ENCODE measurements around the gene FHAD1. TPM values are rescaled to one million over a fixed set of nuclear protein-coding genes. Genes with fewer than 3 reads are reported as not detected.

FHAD1 gene
- total RNA-seq, 2 experiments from 2014 or later, result not detected

- H3K79me2 ChIP-seq (ENCODE audit: insufficient read depth, low read depth, low read length), result no peaks in the 10 kb centered on the region
- H2AFZ ChIP-seq (ENCODE audit: low read length), result no peak overlapping the region
- BruUV-seq (replicated peaks), result no TSS peak
- CTCF ChIA-PET (ENCODE audit: unreplicated experiment), result no interaction called here
- H4K20me1 ChIP-seq (ENCODE audit: insufficient read depth, low read length), result no peaks in the 10 kb centered on the region
- no peaks in the 10 kb centered on the region for H3K9me2 ChIP-seq (ENCODE audit: insufficient read depth, low read length)
- H3K4me2 ChIP-seq (ENCODE audit: low read length), result no peak overlapping the region
- H3K27ac ChIP-seq (ENCODE audit: low read depth, low read length, poor library complexity, severe bottlenecking), result no peak overlapping the region
- 0 out of 2 replicates have a peak, but pooled peaks have one; percentile 24 for TF ChIP-seq CTCF (conservative IDR thresholded peaks at IDR 0.05; ENCODE audit: low read length)
- TF ChIP-seq EZH2phosphoT487 (IDR thresholded peaks at IDR 0.05; ENCODE audit: borderline replicate concordance, low read depth, low read length), result no peak
- POLR2A ChIA-PET, result no interaction called here
- H3K4me1 ChIP-seq (ENCODE audit: insufficient read depth, low read length, poor library complexity, severe bottlenecking), result peaks cover 18% of the 10 kb centered on the region
- H3K9me3 ChIP-seq (ENCODE audit: low read length), result no peaks in the 10 kb centered on the region
- H3K36me3 ChIP-seq (ENCODE audit: insufficient read depth, low read length), result peaks cover 7% of the 10 kb centered on the region; the same call in 1 of the 2 replicates
- H3K4me3 ChIP-seq (ENCODE audit: low read depth, low read length, poor library complexity, severe bottlenecking), result no peak overlapping the region
- intact Hi-C loops (cut with micrococcal nuclease; ENCODE audit: unreplicated experiment), result no loop called here
- DNase-seq (ENCODE audit: low spot score), result no peak
Measured at GRCh38 chr1:15420853-15421465, 173.9 kb downstream of the FHAD1 start.

GRCh38 chr1:15422871-15423270 is 175.8 kb downstream of the FHAD1 start:
- no peak overlapping the region for H3K4me3 ChIP-seq (ENCODE audit: low read depth, low read length, poor library complexity, severe bottlenecking)
- TF ChIP-seq CTCF (conservative IDR thresholded peaks at IDR 0.05; ENCODE audit: low read length), result no peak
- no peak for TF ChIP-seq EZH2phosphoT487 (IDR thresholded peaks at IDR 0.05; ENCODE audit: borderline replicate concordance, low read depth, low read length)
- DNase-seq (ENCODE audit: low spot score), result no peak
- H3K27ac ChIP-seq (ENCODE audit: low read depth, low read length, poor library complexity, severe bottlenecking), result no peak overlapping the region
- H3K4me2 ChIP-seq (ENCODE audit: low read length), result no peak overlapping the region
- ChIA-PET POLR2A (no interaction called here), CTCF (ENCODE audit: unreplicated experiment) (interaction anchor here (0.5 kb wide), 1 partner anchor 141 kb away, joined by 6 read pairs; no protein-coding TSS in a partner anchor)
- peaks cover 12% of the 10 kb centered on the region for H3K36me3 ChIP-seq (ENCODE audit: insufficient read depth, low read length)
- no peaks in the 10 kb centered on the region for H4K20me1 ChIP-seq (ENCODE audit: insufficient read depth, low read length)
- no peaks in the 10 kb centered on the region for H3K9me3 ChIP-seq (ENCODE audit: low read length)
- H3K79me2 ChIP-seq (ENCODE audit: insufficient read depth, low read depth, low read length), result no peaks in the 10 kb centered on the region
- H2AFZ ChIP-seq (ENCODE audit: low read length), result no peak overlapping the region
- BruUV-seq (replicated peaks), result no TSS peak
- no peaks in the 10 kb centered on the region for H3K9me2 ChIP-seq (ENCODE audit: insufficient read depth, low read length)
- no peaks in the 10 kb centered on the region for H3K4me1 ChIP-seq (ENCODE audit: insufficient read depth, low read length, poor library complexity, severe bottlenecking)
- intact Hi-C loops (cut with micrococcal nuclease; ENCODE audit: unreplicated experiment), result no loop called here

GRCh38 chr1:15423355-15424077 is 176.5 kb downstream of the FHAD1 start:
- H2AFZ ChIP-seq (ENCODE audit: low read length), result no peak overlapping the region
- no TSS peak for BruUV-seq (replicated peaks)
- H3K9me2 ChIP-seq (ENCODE audit: insufficient read depth, low read length), result no peaks in the 10 kb centered on the region
- H3K79me2 ChIP-seq (ENCODE audit: insufficient read depth, low read depth, low read length), result no peaks in the 10 kb centered on the region
- peaks cover 12% of the 10 kb centered on the region for H3K36me3 ChIP-seq (ENCODE audit: insufficient read depth, low read length)
- no peak for TF ChIP-seq EZH2phosphoT487 (IDR thresholded peaks at IDR 0.05; ENCODE audit: borderline replicate concordance, low read depth, low read length)
- no peak for TF ChIP-seq CTCF (conservative IDR thresholded peaks at IDR 0.05; ENCODE audit: low read length)
- no peak overlapping the region for H3K4me3 ChIP-seq (ENCODE audit: low read depth, low read length, poor library complexity, severe bottlenecking)
- ChIA-PET CTCF (ENCODE audit: unreplicated experiment) (interaction anchor here (0.5 kb wide), 1 partner anchor 140 kb away, joined by 6 read pairs; no protein-coding TSS in a partner anchor), POLR2A (no interaction called here)
- DNase-seq (ENCODE audit: low spot score), result no peak
- H3K4me2 ChIP-seq (ENCODE audit: low read length), result no peak overlapping the region
- H3K4me1 ChIP-seq (ENCODE audit: insufficient read depth, low read length, poor library complexity, severe bottlenecking), result no peaks in the 10 kb centered on the region
- no peaks in the 10 kb centered on the region for H4K20me1 ChIP-seq (ENCODE audit: insufficient read depth, low read length)
- no peak overlapping the region for H3K27ac ChIP-seq (ENCODE audit: low read depth, low read length, poor library complexity, severe bottlenecking)
- no peaks in the 10 kb centered on the region for H3K9me3 ChIP-seq (ENCODE audit: low read length)
- intact Hi-C loops (cut with micrococcal nuclease; ENCODE audit: unreplicated experiment), result no loop called here
